ENCODE results near the gene GREB1L.

Gene GREB1L

DNA sequence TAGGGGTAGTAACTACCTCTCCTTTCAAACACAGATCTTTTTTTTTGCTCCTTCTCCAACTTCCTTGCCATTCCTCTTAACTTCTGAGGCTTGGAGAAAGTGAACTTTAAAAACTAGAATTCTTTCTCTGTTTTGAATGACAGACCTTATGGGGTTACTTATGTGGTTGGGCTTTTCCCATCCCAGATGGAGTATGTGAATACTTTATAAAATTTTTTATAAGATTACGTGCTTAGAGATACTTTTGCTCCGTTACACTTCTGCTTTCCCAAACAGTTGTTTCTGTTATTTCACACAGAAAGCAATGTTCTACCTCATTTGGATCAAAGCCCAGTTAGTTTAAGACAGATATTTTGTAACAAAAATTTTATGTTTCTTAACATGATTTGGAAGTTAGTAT lies 20.2 kb downstream of the GREB1L start:
- TF ChIP-seq, protein P1, sequence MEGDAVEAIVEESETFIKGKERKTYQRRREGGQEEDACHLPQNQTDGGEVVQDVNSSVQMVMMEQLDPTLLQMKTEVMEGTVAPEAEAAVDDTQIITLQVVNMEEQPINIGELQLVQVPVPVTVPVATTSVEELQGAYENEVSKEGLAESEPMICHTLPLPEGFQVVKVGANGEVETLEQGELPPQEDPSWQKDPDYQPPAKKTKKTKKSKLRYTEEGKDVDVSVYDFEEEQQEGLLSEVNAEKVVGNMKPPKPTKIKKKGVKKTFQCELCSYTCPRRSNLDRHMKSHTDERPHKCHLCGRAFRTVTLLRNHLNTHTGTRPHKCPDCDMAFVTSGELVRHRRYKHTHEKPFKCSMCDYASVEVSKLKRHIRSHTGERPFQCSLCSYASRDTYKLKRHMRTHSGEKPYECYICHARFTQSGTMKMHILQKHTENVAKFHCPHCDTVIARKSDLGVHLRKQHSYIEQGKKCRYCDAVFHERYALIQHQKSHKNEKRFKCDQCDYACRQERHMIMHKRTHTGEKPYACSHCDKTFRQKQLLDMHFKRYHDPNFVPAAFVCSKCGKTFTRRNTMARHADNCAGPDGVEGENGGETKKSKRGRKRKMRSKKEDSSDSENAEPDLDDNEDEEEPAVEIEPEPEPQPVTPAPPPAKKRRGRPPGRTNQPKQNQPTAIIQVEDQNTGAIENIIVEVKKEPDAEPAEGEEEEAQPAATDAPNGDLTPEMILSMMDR (IDR thresholded peaks at IDR 0.05; ENCODE audit: insufficient read depth, missing control alignments) = no peak
- DNase-seq (ENCODE audit: insufficient read length, low spot score) = no peak
- FAIRE-seq = peak; percentile 21

DNA sequence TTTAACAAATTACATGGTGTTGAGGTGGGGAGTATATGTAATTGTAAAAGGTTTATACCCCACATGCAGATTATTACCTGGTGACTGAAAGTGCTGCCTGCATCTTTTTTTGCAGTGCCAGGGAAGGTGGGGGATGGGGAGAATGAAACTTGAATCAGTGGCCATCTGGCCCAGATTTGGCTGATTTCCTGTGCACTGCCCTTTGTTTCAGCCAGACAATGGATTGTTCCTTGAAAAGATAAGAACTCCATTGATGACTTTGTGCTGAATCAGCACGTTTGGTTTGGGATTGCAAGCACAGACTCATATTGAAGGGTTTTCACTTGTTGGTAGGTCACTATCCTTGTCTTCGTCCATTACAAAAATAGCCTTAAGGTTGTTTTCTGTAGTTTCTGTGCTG lies 20.9 kb downstream of the GREB1L start:
- no peak for FAIRE-seq

DNA sequence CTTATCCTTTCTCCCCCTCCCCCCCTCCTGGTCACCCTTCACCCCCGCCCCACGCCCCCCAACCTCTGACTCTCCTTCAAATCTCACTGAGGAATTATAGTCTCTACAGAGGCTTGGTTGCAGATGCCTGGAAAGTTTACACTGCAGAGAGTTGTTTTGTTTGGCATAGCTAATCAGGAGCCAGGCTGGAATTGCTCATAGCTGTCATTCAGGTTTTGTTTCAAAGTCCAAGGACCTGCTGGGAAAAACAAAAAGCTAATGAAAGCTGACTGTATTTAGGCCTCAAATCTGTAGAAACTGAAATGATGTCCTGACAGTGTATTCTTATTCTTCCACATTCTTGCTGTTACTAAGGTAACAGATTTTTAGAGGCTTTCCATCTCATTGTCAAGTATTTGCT lies 22.6 kb downstream of the GREB1L start:
- TF ChIP-seq, protein P1 (IDR thresholded peaks at IDR 0.05; ENCODE audit: insufficient read depth, missing control alignments) = no peak
- no peak for DNase-seq (ENCODE audit: insufficient read length, low spot score)
- FAIRE-seq = peak; percentile 96

More for the DNA sequence above, 20.9 kb downstream of the GREB1L start:
- TF ChIP-seq, protein P1 (IDR thresholded peaks at IDR 0.05; ENCODE audit: insufficient read depth, missing control alignments) = no peak
- DNase-seq (ENCODE audit: insufficient read length, low spot score) = no peak

DNA sequence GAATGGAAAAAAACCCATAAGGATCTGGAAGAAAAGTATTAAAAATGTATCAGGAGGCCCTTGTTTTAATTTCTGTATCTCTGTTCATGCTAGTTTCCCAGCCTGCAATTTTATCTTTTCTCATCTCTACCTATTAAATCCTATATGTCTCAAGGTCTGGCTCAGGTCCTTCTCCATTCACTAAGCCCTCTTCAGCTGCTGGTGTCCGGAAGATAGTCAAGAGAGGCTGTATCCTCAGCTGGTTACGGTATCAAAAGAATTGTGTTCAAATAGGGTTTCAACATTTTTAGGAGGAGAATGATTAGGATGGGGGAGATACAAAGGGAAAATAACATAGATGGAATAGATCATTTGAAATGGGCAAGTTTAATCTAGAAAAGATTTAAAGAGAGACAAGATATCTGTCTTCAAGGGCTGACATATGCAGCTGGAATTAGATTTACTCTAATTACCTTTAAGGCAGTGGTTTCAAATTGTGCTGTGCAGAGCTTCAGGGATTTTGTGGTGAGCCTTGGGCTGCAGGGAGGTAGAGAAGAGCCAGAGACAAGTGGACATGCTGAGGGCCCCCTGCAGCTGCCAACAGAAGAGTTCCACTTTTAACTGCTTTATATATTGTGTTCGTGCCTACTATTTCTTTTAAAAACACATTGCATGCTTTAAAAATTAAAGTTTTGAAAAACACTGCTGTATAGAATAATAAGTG lies 24.1 kb downstream of the GREB1L start:
- TF ChIP-seq, protein P1 (IDR thresholded peaks at IDR 0.05; ENCODE audit: insufficient read depth, missing control alignments) = no peak
- FAIRE-seq = no peak
- DNase-seq (ENCODE audit: insufficient read length, low spot score) = no peak

DNA sequence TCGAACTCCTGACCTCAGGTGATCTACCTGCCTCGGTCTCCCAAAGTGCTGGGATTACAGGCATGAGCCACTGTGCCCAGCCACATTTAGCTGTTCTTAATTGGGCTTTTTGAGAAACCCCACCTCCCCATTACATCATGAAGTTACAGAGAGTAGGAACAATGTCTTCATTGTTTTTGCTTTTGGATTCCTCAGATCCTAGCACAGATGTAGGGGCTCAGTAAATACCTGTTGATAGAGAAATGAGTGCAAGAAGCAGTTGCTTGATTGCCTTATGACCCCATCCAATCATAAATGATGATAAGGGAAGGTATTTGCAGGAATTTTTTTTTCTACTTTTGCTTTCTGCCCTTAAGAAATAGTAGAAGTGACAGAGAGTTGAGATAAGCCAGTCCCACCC lies 25.4 kb downstream of the GREB1L start:
- FAIRE-seq (no peak), DNase-seq (ENCODE audit: insufficient read length, low spot score) (no peak)
- TF ChIP-seq, protein P1 (IDR thresholded peaks at IDR 0.05; ENCODE audit: insufficient read depth, missing control alignments) = no peak

DNA sequence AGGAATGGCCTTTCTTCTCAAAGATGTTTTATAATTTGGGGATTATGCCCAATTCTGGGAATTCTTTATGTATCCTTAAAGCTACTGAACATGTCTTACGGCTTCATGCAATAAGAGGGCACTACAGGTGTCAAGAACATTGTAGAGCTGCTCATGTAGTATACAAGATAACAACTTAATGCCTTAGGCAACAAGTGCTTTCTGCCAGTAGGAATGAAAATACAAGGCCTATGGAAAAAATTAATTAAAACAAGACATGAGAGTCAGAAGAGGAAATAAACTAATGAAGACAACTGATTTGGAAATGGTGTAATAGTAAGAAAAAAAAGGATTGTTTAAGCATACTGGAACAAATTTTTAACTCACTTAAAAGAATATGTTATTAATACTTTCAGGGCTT lies 27.3 kb downstream of the GREB1L start:
- DNase-seq (ENCODE audit: insufficient read length, low spot score) = no peak
- no peak for FAIRE-seq
- TF ChIP-seq, protein P1 (IDR thresholded peaks at IDR 0.05; ENCODE audit: insufficient read depth, missing control alignments) = no peak

DNA sequence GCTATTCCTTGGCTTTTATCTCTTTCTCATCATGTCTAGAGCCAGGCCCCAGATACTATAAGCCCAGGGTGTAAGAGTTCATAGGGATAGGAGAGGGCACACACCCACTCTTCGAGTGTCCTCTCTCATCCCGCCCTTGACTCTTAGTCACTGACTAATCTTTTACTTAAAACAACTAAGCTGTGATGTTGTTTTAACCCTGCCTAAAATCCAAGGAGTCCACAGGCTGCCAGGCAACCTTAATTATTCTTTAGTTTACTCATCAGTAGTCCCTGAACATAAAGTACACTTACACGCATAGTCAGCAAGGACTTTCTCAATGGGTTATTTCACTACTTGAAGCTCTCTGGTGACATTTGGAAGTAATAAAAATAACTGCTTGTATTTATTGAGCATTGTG lies 28.4 kb downstream of the GREB1L start:
- TF ChIP-seq, protein P1 (IDR thresholded peaks at IDR 0.05; ENCODE audit: insufficient read depth, missing control alignments) = no peak
- FAIRE-seq (no peak), DNase-seq (ENCODE audit: insufficient read length, low spot score) (no peak)

Measured in D721Med (cell line).